ENCODE results near the gene TRAF2.
"Not testable (repeated sequence)": the region's sequence is repeated elsewhere in the genome, so short reads cannot be mapped to it uniquely, and the experiment has no call there.

Gene TRAF2

GRCh38 chr9:136885950-136886578, at the start of gene TRAF2:
Gene TRAF2, plus strand, starts transcription at chr9:136886516. Its CDS starts 12,225 bp downstream, at chr9:136898741.
- DNase-seq (ENCODE audit: low read depth in 2 of 3, low spot score in 1 of 3) = peak; percentile 97 to 98 (median 97)

DNA sequence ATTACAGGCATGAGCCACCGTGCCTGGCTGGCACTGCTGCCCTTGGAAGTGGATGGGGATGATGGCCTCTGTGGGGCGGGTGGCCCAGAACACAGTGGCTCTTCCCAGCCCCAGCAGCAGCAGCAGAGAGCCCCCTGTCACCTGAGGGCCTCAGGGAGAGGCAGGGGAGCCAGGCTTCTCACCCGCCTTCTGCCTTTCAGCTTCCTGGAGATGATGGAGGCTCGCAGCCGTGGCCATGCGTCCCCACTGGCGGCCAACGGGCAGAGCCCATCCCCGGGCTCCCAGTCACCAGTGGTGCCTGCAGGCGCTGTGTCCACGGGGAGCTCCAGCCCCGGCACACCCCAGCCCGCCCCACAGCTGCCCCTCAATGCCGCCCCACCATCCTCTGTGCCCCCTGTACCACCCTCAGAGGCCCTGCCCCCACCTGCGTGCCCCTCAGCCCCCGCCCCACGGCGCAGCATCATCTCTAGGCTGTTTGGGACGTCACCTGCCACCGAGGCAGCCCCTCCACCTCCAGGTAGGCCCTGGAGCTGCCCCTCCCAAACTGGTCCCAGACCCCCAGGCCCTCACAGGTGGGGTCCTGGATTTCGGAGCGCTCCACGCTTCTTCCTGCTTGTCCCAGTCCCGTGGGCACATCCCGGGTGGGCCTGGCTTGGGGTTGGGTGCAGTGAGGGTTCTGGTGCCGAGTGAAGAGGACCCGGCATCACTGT, 49.0 kb upstream of the TRAF2 start:
- no peak for DNase-seq (ENCODE audit: low read depth in 2 of 3, low spot score in 1 of 3)

GRCh38 chr9:136837856-136838277, 48.4 kb upstream of the TRAF2 start:
- DNase-seq (ENCODE audit: low read depth in 2 of 3, low spot score in 1 of 3) = not testable (repeated sequence)

- DNase-seq (ENCODE audit: low read depth in 2 of 3, low spot score in 1 of 3) = no peak
These were observed 47.7 kb upstream of the TRAF2 start for GRCh38 chr9:136838314-136839228.

DNA sequence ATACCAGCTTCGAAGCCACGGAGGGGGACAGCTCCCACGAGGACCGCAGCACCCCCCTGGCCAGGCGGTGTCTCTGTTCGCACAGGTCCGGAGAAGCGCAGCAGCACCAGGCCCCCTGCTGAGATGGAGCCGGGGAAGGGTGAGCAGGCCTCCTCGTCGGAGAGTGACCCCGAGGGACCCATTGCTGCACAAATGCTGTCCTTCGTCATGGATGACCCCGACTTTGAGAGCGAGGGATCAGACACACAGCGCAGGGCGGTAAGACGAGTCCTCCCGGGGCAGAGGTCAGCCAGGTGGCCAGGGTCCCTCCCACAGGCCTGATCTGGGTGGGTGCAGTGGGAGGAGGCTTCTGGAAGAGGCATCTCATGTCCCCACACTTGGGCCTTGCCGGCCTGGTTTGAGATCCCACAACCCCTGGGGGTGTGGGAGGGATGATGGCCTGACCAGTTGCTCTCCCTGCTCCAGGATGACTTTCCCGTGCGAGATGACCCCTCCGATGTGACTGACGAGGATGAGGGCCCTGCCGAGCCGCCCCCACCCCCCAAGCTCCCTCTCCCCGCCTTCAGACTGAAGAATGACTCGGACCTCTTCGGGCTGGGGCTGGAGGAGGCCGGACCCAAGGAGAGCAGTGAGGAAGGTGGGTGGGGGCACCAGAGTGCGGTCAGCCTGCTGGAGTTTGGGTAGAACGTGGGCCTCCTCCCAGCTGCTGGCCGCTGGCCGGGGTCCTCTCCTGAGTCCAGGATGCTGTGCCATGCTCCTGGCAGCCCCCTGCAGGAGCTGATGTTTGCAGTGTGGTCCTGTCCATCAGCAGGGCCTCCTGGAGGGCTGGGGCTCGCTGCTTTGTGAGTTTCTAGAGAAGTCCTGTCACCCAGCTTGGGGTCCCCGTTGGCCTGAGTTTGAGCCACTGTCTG, 46.8 kb upstream of the TRAF2 start:
- no peak for DNase-seq (ENCODE audit: low read depth in 2 of 3, low spot score in 1 of 3)

DNA sequence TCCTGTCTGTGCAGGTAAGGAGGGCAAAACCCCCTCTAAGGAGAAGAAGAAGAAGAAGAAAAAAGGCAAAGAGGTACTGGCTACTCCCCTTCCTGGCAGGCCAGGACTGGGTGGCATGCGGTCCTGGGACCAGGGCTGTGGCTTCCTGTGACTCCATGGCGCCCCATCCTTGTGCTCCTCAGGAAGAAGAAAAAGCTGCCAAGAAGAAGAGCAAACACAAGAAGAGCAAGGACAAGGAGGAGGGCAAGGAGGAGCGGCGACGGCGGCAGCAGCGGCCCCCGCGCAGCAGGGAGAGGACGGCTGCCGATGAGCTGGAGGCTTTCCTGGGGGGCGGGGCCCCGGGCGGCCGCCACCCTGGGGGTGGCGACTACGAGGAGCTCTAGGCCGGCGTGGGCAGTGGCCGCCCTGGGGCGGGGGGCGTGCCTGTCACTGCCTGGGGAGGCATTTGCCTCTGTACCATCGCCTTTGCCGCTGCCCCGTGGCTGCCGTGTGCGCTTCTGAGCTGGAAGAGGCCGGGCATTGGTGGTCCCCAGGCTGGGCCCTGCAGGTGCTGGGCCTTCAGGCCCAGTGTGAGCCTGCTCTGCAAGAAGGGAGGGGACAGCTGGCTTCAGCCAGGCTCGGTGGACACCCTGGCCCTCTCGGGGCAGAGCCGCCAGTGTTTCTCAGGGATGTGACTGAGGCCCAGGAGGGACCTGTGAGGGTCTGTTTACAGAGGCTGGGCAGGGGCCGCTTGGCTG, 46.0 kb upstream of the TRAF2 start:
- DNase-seq (ENCODE audit: low read depth in 2 of 3, low spot score in 1 of 3) = no peak

- DNase-seq (ENCODE audit: low read depth in 2 of 3, low spot score in 1 of 3) = no peak
These were observed 45.3 kb upstream of the TRAF2 start for GRCh38 chr9:136840877-136841645.

DNA sequence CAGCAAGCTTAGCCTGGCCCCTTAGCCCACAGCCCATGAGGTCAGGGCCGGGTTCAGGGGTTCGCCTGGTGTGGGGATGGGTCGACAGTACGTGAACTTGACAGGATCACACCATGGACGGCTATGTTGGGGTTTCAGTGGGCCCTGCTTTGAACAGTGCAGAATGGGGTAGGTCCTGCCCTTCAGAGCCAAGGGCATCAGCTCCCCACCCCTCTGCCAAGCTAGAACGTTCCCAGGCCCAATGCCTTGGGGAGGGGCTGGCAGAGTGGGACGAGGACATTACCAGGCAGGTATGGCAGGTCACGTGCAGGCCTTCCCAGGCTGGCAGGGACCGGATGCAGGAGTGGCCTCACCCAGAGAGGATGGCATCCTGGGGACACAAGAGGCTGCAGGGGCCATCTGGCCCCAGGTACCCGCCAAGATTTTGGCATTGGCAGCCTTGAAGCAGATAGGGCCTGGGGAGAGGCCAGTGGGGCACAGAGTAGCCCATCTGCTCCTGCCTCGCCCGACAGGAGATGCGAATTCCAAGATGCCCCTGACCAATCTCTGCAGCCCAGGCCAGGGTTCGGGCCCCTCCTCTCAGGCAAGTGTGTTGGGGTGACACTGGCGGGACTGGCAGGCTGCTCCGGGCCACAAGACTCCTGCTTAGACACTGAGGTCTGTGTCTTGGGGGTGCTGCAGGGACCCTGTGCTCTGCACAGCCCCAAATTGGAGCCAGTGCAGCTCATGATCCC, 44.5 kb upstream of the TRAF2 start:
- DNase-seq (ENCODE audit: low read depth in 2 of 3, low spot score in 1 of 3) = not testable (repeated sequence)

DNA sequence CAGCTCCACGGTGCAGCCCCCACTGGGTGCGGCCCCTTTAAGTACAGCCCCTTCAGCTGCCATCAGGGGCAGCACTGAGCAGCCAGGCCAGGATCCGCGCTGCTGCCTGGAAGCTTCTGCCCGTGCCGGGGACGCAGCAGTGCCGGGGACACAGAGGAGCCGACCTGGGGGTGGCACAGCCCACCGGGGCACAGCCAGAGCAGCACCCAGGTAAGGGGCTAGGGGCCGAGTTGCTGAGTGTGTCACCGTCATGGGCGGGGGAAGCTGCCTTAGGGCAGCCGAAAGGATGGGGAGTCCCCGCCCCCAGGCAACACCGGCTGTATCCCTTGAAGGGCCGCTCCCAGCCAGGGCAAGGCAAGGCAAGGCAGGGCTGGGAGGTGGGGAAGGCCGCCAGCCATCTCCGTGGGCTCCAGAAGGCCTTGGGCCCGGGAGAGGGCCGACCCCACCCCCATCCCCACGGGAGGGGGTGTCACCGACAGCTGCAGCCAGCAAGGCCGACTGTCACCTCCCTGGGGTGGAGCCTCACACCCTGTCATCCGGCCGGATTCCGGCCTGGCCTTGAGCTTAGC, 43.9 kb upstream of the TRAF2 start, which contains the start of gene AJM1:
Gene AJM1, plus strand, starts transcription at position 99 of the 569 bp plus-strand sequence. CDS start 1,937 bp downstream, outside the sequence.
- DNase-seq (ENCODE audit: low read depth in 2 of 3, low spot score in 1 of 3) = peak; percentile 65 to 78 (median 74)

DNA sequence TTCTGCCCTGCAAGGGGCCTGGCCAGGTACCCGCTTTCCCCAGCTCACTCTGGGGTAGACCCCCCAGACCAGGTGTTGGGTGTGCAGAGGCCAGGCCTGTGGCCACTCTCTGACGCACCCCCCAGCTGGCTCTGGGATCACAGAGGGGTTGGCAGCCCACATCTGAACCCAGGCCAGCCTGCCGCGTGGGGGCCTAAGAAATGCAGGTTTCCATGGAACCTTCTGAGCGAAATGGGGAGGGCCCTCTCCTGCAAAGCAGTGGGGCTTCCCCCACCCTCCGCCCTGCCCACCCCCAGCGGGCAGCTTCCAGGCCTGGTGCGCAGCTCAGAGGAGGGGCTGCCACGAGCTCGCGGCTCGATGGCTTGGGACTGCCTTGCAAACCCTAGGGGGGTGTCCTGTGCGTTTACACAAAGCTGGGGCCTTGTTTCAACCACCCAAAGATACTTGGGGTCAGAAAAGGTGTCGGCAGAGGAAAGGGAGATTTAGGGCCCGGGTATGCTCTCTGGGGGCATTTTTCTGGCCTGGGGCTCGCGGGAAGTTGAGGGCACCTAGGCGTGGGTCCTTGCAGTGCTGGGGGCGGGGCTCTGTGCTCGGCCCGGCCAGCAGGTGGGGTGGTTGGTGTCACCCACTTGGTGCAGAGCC, 43.0 kb upstream of the TRAF2 start:
- not testable (repeated sequence) for DNase-seq (ENCODE audit: low read depth in 2 of 3, low spot score in 1 of 3)

- DNase-seq (ENCODE audit: low read depth in 2 of 3, low spot score in 1 of 3) = peak in 2 of 3 donors; percentile 51 to 69
These were observed 42.2 kb upstream of the TRAF2 start for GRCh38 chr9:136843801-136844740.

DNA sequence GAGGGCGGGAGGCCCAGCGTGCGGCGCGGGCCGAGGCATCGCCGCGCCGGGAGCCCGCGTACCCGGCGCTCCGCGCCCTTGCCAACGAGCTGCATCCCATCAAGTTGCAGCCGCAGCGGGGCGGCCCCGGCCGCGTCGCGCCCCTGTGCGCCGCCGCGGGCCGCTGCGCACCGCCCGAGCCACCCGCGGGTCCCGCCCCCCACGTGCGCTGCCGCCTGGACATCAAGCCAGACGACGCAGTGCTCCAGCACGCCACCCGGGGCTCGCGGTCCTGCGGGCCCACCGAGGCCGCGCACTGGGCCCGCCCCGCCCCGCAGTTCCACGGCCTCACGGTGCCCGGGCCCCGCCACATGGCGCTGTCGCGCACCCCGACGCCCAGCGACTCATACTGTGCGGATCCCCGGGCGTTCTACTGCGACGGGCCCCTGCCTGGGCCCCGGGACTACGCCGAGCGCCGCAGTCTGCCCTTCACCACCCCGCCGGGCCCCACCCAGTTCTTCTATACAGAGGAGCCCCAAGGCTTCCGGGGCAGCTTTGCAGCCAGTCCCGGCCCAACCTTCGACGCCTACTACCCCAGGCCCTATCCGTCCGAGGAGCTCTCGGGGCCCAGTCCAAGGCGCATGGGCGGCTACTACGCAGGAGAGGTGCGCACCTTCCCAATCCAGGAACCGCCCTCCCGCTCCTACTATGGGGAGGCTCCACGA, 41.4 kb upstream of the TRAF2 start:
- DNase-seq (ENCODE audit: low read depth in 2 of 3, low spot score in 1 of 3) = no peak

- DNase-seq (ENCODE audit: low read depth in 2 of 3, low spot score in 1 of 3) = no peak
These were observed 40.7 kb upstream of the TRAF2 start for GRCh38 chr9:136845465-136846260.

DNA sequence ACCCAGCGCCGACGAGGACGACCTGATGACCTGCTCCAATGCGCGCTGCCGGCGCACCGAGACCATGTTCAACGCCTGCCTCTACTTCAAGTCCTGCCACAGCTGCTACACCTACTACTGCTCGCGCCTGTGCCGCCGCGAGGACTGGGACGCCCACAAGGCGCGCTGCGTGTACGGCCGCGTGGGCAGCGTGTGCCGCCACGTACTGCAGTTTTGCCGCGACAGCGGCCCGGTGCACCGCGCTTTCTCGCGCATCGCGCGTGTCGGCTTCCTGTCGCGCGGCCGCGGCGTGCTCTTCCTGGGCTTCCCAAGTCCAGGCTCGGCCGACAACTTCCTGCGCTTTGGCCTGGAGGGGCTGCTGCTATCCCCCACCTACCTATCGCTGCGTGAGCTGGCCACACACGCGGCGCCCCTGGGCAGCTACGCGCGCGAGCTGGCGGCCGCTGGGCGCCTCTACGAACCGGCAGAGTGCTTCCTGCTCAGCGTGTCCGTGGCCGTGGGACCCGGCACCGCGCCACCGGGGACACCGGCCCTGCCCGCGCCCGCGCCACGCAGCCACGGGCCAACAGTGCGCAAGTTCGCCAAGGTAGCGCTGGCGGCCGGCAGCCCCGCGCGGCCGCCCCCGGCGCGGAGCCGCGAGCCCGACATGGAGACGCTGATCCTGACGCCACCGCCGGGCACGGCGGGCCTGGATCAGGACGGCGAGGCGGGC, 39.8 kb upstream of the TRAF2 start:
- no peak for DNase-seq (ENCODE audit: low read depth in 2 of 3, low spot score in 1 of 3)

Measured in stimulated activated CD4-positive, alpha-beta T cell treated with anti-CD3 and anti-CD28 coated beads, Interleukin-12 subunit alpha, Interleukin-12 subunit beta, amount 100 ng/mL, for 48 hours (primary cell).